ENCODE measurements around the gene CCT8.

DNA sequence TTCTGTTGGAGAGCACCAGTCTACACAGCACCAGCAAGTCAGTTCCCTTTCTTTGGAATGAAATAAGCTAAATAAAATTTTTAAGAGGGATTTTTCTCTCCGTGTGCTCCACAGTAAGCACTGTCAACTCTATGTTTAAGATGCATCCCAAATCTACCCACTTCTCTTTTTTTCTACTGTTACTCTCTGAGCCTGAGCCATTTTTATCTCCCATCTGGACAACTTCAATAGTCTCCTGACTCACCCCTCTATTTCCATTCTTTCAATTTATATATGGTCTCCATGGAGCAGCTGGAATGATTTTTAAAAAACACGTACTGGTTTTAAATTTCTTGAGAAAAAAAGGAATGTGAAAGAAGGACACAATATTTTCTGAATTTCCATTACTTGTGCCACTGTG lies 24.7 kb upstream of the CCT8 start:
- TF ChIP-seq, protein P1, sequence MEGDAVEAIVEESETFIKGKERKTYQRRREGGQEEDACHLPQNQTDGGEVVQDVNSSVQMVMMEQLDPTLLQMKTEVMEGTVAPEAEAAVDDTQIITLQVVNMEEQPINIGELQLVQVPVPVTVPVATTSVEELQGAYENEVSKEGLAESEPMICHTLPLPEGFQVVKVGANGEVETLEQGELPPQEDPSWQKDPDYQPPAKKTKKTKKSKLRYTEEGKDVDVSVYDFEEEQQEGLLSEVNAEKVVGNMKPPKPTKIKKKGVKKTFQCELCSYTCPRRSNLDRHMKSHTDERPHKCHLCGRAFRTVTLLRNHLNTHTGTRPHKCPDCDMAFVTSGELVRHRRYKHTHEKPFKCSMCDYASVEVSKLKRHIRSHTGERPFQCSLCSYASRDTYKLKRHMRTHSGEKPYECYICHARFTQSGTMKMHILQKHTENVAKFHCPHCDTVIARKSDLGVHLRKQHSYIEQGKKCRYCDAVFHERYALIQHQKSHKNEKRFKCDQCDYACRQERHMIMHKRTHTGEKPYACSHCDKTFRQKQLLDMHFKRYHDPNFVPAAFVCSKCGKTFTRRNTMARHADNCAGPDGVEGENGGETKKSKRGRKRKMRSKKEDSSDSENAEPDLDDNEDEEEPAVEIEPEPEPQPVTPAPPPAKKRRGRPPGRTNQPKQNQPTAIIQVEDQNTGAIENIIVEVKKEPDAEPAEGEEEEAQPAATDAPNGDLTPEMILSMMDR (IDR thresholded peaks at IDR 0.05; ENCODE audit: low read depth, low read length, missing input control): no peak
- TF ChIP-seq RAD21 (IDR thresholded peaks at IDR 0.05) (no peak), TAF1 (conservative IDR thresholded peaks at IDR 0.05) (no peak), SP1 (IDR thresholded peaks at IDR 0.05) (no peak), EGR1 (IDR thresholded peaks at IDR 0.05; ENCODE audit: low read depth in 2 of 2) (no peak), RXRA (IDR thresholded peaks at IDR 0.05) (no peak), JUND (IDR thresholded peaks at IDR 0.05) (no peak), YY1 (IDR thresholded peaks at IDR 0.05) (no peak), FOXA1 (IDR thresholded peaks at IDR 0.05) (no peak)
- TF ChIP-seq, protein P2, sequence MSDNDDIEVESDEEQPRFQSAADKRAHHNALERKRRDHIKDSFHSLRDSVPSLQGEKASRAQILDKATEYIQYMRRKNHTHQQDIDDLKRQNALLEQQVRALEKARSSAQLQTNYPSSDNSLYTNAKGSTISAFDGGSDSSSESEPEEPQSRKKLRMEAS (IDR thresholded peaks at IDR 0.05): no peak
- TF ChIP-seq, protein P3, sequence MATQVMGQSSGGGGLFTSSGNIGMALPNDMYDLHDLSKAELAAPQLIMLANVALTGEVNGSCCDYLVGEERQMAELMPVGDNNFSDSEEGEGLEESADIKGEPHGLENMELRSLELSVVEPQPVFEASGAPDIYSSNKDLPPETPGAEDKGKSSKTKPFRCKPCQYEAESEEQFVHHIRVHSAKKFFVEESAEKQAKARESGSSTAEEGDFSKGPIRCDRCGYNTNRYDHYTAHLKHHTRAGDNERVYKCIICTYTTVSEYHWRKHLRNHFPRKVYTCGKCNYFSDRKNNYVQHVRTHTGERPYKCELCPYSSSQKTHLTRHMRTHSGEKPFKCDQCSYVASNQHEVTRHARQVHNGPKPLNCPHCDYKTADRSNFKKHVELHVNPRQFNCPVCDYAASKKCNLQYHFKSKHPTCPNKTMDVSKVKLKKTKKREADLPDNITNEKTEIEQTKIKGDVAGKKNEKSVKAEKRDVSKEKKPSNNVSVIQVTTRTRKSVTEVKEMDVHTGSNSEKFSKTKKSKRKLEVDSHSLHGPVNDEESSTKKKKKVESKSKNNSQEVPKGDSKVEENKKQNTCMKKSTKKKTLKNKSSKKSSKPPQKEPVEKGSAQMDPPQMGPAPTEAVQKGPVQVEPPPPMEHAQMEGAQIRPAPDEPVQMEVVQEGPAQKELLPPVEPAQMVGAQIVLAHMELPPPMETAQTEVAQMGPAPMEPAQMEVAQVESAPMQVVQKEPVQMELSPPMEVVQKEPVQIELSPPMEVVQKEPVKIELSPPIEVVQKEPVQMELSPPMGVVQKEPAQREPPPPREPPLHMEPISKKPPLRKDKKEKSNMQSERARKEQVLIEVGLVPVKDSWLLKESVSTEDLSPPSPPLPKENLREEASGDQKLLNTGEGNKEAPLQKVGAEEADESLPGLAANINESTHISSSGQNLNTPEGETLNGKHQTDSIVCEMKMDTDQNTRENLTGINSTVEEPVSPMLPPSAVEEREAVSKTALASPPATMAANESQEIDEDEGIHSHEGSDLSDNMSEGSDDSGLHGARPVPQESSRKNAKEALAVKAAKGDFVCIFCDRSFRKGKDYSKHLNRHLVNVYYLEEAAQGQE (IDR thresholded peaks at IDR 0.05): no peak
- TF ChIP-seq, protein P4, sequence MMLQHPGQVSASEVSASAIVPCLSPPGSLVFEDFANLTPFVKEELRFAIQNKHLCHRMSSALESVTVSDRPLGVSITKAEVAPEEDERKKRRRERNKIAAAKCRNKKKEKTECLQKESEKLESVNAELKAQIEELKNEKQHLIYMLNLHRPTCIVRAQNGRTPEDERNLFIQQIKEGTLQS (IDR thresholded peaks at IDR 0.05): no peak
- TF ChIP-seq, protein P5, sequence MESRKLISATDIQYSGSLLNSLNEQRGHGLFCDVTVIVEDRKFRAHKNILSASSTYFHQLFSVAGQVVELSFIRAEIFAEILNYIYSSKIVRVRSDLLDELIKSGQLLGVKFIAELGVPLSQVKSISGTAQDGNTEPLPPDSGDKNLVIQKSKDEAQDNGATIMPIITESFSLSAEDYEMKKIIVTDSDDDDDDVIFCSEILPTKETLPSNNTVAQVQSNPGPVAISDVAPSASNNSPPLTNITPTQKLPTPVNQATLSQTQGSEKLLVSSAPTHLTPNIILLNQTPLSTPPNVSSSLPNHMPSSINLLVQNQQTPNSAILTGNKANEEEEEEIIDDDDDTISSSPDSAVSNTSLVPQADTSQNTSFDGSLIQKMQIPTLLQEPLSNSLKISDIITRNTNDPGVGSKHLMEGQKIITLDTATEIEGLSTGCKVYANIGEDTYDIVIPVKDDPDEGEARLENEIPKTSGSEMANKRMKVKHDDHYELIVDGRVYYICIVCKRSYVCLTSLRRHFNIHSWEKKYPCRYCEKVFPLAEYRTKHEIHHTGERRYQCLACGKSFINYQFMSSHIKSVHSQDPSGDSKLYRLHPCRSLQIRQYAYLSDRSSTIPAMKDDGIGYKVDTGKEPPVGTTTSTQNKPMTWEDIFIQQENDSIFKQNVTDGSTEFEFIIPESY (IDR thresholded peaks at IDR 0.05): no peak

Data from liver (tissue), 3 donors.